K562 (cell line): ENCODE data around the gene SLC17A6. TPM values are rescaled to one million over a fixed set of nuclear protein-coding genes. Genes with fewer than 3 reads are reported as not detected.

Experiments
- ATAC-seq: fragments of 200-7000 bp; cut with Tn5 transposase; 3 replicates; pipeline ENCODE4 v1.9.1; 2020; ENCODE audit warnings: moderate library complexity
- BruUV-seq: library from RNA; stranded (reverse); fragments of 400-500 nt; replicated peaks from 2 replicates; lab custom pipeline; 2021; lab: Mats Ljungman, UMichigan
- CTCF ChIA-PET: fragments of 300-600 bp; formaldehyde crosslinking; extraction: SDS; loops from one replicate; lab custom pipeline; 2021; ENCODE audit warnings: low intra/inter-chr PET ratio; lab: Yijun Ruan, JAX
- POLR2A ChIA-PET: fragments of 300-600, 350-650 bp; sonication (Branson Sonifier 250); formaldehyde crosslinking; extraction: SDS; loops from one replicate; lab custom pipeline; 2021; ENCODE audit warnings: antibody characterized with exemption, inconsistent platforms; lab: Yijun Ruan, JAX
- DNase-seq, 4 experiments: peaks; one replicate each; pipeline versions ENCODE4 v3.0.0 to v3.0.0-alpha.2; 2011 to 2018; ENCODE audit warnings: low spot score in 3 of 4, mixed read lengths in 3 of 4; ENCODE audit errors: extremely low read depth in 1 of 4
- FAIRE-seq: peaks from 2 replicates; lab custom pipeline; 2011; peaks lifted over from hg19 to GRCh38; lab: Jason Lieb, UNC
- H2AFZ ChIP-seq: 2 replicates; pipeline ENCODE4 v1.6.0; 2011; ENCODE audit warnings: low read depth, low read length, control low read depth, inconsistent platforms
- H3K27ac ChIP-seq: fragments of 200-600 bp; 3 replicates; pipeline ENCODE4 v1.8.0; 2011; ENCODE audit warnings: low read depth, mild to moderate bottlenecking, control low read depth, inconsistent platforms, low read length, moderate library complexity, mixed read lengths; ENCODE audit errors: extremely low read depth
- H3K27me3 ChIP-seq, 2 experiments: fragments of 300-600 bp in 1 of 2; 2 replicates in 1 of 2; 3 replicates in 1 of 2; pipeline versions ENCODE4 v1.6.0 to v1.8.0; 2011; ENCODE audit warnings: inconsistent platforms in 2 of 2, low read length in 2 of 2, mild to moderate bottlenecking in 1 of 2, mixed read lengths in 1 of 2, moderate library complexity in 1 of 2; ENCODE audit not compliant: control insufficient read depth in 2 of 2, insufficient read depth in 2 of 2
- H3K36me3 ChIP-seq: fragments of 300-600 bp; 3 replicates; pipeline ENCODE4 v1.8.0; 2011; ENCODE audit warnings: mild to moderate bottlenecking, low read length, inconsistent platforms; ENCODE audit not compliant: control insufficient read depth, insufficient read depth
- H3K4me1 ChIP-seq, 2 experiments: fragments of 200-600 bp in 1 of 2; replicated peaks in 1 of 2; 2 replicates in 1 of 2; 3 replicates in 1 of 2; pipeline versions ENCODE4 v1.5.1 to v1.8.0; 2011; ENCODE audit warnings: inconsistent platforms in 2 of 2, low read length in 2 of 2, mild to moderate bottlenecking in 1 of 2, mixed read lengths in 1 of 2, moderate library complexity in 1 of 2; ENCODE audit not compliant: control insufficient read depth in 2 of 2, insufficient read depth in 2 of 2
- H3K4me2 ChIP-seq: 2 replicates; pipeline ENCODE4 v1.6.1; 2011; ENCODE audit warnings: low read length, control low read depth, inconsistent platforms, mixed read lengths; ENCODE audit not compliant: insufficient read depth
- H3K4me3 ChIP-seq: fragments of 200-600 bp; sonication (generic), shearing (Covaris generic); 2 replicates; pipeline ENCODE4 v1.5.1; 2016; ENCODE audit warnings: control low read depth, inconsistent platforms
- H3K79me2 ChIP-seq: fragments of 200-600 bp; 3 replicates; pipeline ENCODE4 v1.8.0; 2011; ENCODE audit warnings: low read length, inconsistent platforms; ENCODE audit not compliant: control insufficient read depth, insufficient read depth
- H3K9ac ChIP-seq, 2 experiments: 2 replicates each; pipeline versions ENCODE4 v1.6.0 to v1.6.1; 2011; ENCODE audit warnings: low read depth in 2 of 2, low read length in 2 of 2, control low read depth in 1 of 2, inconsistent platforms in 1 of 2, mild to moderate bottlenecking in 1 of 2, mixed read lengths in 1 of 2; ENCODE audit not compliant: insufficient read depth in 1 of 2
- H3K9me1 ChIP-seq: one replicate; pipeline ENCODE4 v1.6.0; 2011; ENCODE audit warnings: inconsistent platforms, mild to moderate bottlenecking, low read length, moderate library complexity; ENCODE audit not compliant: control insufficient read depth, insufficient read depth
- H3K9me3 ChIP-seq: replicated peaks from 2 replicates; pipeline ENCODE4 v1.5.1; 2011; ENCODE audit warnings: low read depth, low read length, inconsistent platforms; ENCODE audit not compliant: control insufficient read depth, insufficient read depth
- H4K20me1 ChIP-seq: replicated peaks from 2 replicates; pipeline ENCODE4 v1.6.1; 2011; ENCODE audit warnings: low read length, inconsistent platforms, mixed read lengths; ENCODE audit not compliant: control insufficient read depth, insufficient read depth
- BRD4 ChIP-seq: fragments of 200-600 bp; sonication (generic); IDR thresholded peaks from 2 replicates; pipeline ENCODE4 v1.6.1; 2017; ENCODE audit warnings: inconsistent platforms
- EZH2 ChIP-seq: IDR thresholded peaks from 2 replicates; pipeline ENCODE4 v1.6.1; 2012; ENCODE audit warnings: low read depth, mild to moderate bottlenecking, inconsistent platforms, low read length, borderline replicate concordance
- GATAD2A ChIP-seq: fragments of 450-650 bp; IDR thresholded peaks from 2 replicates; pipeline ENCODE4 v1.6.1; 2017
- KLF6 ChIP-seq: fragments of 250-450 bp; sonication (Bioruptor Pico); IDR thresholded peaks from 2 replicates; pipeline ENCODE4 v1.4.0; 2020; ENCODE audit warnings: mild to moderate bottlenecking, moderate library complexity, borderline replicate concordance
- PRPF4 ChIP-seq: fragments of 200-400 bp; formaldehyde crosslinking; IDR thresholded peaks from one replicate; pipeline ENCODE4 v1.6.1; 2017; ENCODE audit warnings: low read length, low read depth, mild to moderate bottlenecking; ENCODE audit not compliant: insufficient read depth, poor library complexity, severe bottlenecking
- WHSC1 ChIP-seq: IDR thresholded peaks from one replicate; pipeline ENCODE4 v1.6.1; 2012; ENCODE audit warnings: low read length, control low read depth, inconsistent platforms
- ZNF511 ChIP-seq: sonication (generic); formaldehyde crosslinking; IDR thresholded peaks from 2 replicates; pipeline ENCODE4 v1.8.0; 2022; ENCODE audit warnings: mild to moderate bottlenecking, missing genetic modification reagents
- ZSCAN29 ChIP-seq: fragments of 450-650 bp; IDR thresholded peaks from 2 replicates; pipeline ENCODE4 v1.6.1; 2017
- WGBS: fragments of 100-300 bp; shearing (Covaris generic); methylation state at CpG from one replicate; pipeline ENCODE4 v1.1.6; 2016; ENCODE audit warnings: low coverage, mixed read lengths; ENCODE audit not compliant: insufficient coverage; ENCODE audit errors: missing lambda C conversion rate; 5-methylcytosine and 5-hydroxymethylcytosine counted together
- in situ Hi-C: fragments of 300-500 bp; cut with MboI; formaldehyde crosslinking; loops from 4 replicates; pipeline ENCODE4 v1.15.0; 2018; ENCODE audit warnings: inconsistent platforms, mixed read lengths
- intact Hi-C: fragments of 100-400 bp; cut with micrococcal nuclease; formaldehyde crosslinking; loops from 2 replicates; pipeline ENCODE4 v1.14.2; 2022
- polyA plus RNA-seq, 8 experiments: library from polyadenylated mRNA; depleted of rRNA in 4 of 8; stranded (reverse) in 5 of 8; unstranded in 3 of 8; fragments of >200 nt; fragmentation: Nextera tagmentation in 2 of 8; fragmentation: Illumina TruSeq in 1 of 8; extraction: Ambion mirVana in 2 of 8; extraction: Trizol in 1 of 8; gene quantifications; 2 replicates each; pipeline versions ENCODE4 v1.2.1 to v1.2.3, GENCODE V29; 2011 to 2014; ENCODE audit warnings: inconsistent platforms in 1 of 8, missing spikeins in 1 of 8
- total RNA-seq, 7 experiments: library from RNA; depleted of rRNA in 6 of 7; stranded (reverse); fragments of >200 nt in 6 of 7; fragmentation: Illumina TruSeq in 2 of 7; extraction: Trizol in 2 of 7; gene quantifications; 2 replicates each; pipeline versions ENCODE4 v1.2.1 to v1.2.3, GENCODE V29; 2011 to 2021; ENCODE audit warnings: low replicate concordance in 1 of 7
- TF ChIP-seq, protein P1 (sequence below): sonication (generic); formaldehyde crosslinking; IDR thresholded peaks from 2 replicates; pipeline ENCODE4 v1.8.0; 2023; ENCODE audit warnings: mild to moderate bottlenecking, missing genetic modification reagents

The SLC17A6 gene
- total and polyA plus RNA-seq, 9 of the 15 experiments (the other 6 are each of a cell fraction or from before 2014, with no cell fraction given), result not detected

DNA sequence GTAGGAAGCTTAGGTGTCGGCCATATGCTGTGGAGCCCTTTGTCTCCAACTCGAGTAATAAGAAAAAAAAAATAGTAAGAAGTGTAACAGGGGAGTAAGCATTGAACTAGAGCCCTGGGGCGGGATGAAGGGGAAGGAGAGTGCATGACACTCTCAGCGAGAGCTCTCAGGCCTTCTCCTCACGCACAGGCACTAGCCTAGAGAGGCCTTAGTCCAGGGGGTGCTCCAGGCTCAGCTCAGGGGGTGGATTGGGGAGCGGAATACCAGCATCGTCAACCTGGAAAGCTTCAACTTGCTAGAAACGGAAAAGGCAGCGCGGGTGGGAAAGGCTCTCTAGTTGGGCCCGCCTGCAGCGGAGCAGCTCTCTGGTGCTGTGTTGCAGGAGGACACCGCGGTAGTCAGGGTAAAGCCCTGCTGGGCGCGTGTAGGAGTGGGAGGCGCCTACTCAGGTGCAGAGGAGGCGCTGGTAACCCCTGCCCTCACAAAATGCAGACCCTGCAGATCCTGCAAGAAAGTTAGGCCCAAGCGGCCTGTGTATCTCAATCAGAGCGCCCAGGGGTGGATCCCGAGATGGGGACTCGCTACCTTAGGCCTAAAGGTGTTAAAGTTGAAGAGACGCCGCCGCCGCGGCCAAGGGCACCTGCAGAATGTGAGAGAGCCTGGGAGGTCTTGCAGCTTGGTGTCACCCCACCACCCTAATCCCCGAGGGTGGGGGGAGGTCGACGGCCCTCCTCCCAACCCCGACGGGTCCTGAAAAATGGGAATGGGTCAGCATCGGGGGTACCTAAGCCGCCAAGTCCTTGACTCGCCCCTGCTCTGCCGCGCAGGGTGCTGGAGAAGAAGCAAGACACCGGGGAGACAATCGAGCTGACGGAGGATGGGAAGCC is 2.8 kb downstream of the SLC17A6 start:
- Histone ChIP-seq H3K36me3 (no peaks in the 10 kb centered on the region), H3K9me3 (no peaks in the 10 kb centered on the region), H3K27ac (no peak overlapping the region), H2AFZ (no peak overlapping the region), H3K79me2 (no peaks in the 10 kb centered on the region), H3K9ac (no peak overlapping the region), H3K4me2 (no peak overlapping the region), H3K9me1 (no peaks in the 10 kb centered on the region), H3K27me3 (peaks cover 0 to 31% of the 10 kb centered on the region in 2 experiments; a peak in 2 of 5 replicates), H3K4me1 (0 out of 5 replicates have a peak, but pooled peaks cover 0 to 5% of the 10 kb centered on the region in 2 experiments), H4K20me1 (no peaks in the 10 kb centered on the region), H3K4me3 (no peak overlapping the region)
- FAIRE-seq (no peak), DNase-seq (no peak), ATAC-seq (no peak)
- BruUV-seq, result no TSS peak
- TF ChIP-seq WHSC1, result no peak
- TF ChIP-seq ZSCAN29, result no peak
- TF ChIP-seq PRPF4, result no peak
- TF ChIP-seq KLF6 (CRISPR knock-in tag), result no peak
- TF ChIP-seq ZNF511 (CRISPR knock-in tag), result no peak
- TF ChIP-seq EZH2, result no peak
- no peak for TF ChIP-seq BRD4
- no peak for TF ChIP-seq GATAD2A
- TF ChIP-seq, protein P1, sequence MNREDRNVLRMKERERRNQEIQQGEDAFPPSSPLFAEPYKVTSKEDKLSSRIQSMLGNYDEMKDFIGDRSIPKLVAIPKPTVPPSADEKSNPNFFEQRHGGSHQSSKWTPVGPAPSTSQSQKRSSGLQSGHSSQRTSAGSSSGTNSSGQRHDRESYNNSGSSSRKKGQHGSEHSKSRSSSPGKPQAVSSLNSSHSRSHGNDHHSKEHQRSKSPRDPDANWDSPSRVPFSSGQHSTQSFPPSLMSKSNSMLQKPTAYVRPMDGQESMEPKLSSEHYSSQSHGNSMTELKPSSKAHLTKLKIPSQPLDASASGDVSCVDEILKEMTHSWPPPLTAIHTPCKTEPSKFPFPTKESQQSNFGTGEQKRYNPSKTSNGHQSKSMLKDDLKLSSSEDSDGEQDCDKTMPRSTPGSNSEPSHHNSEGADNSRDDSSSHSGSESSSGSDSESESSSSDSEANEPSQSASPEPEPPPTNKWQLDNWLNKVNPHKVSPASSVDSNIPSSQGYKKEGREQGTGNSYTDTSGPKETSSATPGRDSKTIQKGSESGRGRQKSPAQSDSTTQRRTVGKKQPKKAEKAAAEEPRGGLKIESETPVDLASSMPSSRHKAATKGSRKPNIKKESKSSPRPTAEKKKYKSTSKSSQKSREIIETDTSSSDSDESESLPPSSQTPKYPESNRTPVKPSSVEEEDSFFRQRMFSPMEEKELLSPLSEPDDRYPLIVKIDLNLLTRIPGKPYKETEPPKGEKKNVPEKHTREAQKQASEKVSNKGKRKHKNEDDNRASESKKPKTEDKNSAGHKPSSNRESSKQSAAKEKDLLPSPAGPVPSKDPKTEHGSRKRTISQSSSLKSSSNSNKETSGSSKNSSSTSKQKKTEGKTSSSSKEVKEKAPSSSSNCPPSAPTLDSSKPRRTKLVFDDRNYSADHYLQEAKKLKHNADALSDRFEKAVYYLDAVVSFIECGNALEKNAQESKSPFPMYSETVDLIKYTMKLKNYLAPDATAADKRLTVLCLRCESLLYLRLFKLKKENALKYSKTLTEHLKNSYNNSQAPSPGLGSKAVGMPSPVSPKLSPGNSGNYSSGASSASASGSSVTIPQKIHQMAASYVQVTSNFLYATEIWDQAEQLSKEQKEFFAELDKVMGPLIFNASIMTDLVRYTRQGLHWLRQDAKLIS (CRISPR knock-in tag), result no peak
- in situ Hi-C loops, result no loop called here
- ChIA-PET CTCF (no interaction called here), POLR2A (no interaction called here)
- intact Hi-C loops, result no loop called here
- WGBS, result under 1% methylated on average over 28 of the region's 40 CpGs
